Endometrium (tissue), 2 donors: ENCODE data around the gene ADSS1.

Source experiments
- FAIRE-seq: peaks from 2 replicates; lab custom pipeline; 2012; peaks lifted over from hg19 to GRCh38; lab: Jason Lieb, UNC
- donor health status: control.
- donor health status: control.

The ADSS1 gene

DNA sequence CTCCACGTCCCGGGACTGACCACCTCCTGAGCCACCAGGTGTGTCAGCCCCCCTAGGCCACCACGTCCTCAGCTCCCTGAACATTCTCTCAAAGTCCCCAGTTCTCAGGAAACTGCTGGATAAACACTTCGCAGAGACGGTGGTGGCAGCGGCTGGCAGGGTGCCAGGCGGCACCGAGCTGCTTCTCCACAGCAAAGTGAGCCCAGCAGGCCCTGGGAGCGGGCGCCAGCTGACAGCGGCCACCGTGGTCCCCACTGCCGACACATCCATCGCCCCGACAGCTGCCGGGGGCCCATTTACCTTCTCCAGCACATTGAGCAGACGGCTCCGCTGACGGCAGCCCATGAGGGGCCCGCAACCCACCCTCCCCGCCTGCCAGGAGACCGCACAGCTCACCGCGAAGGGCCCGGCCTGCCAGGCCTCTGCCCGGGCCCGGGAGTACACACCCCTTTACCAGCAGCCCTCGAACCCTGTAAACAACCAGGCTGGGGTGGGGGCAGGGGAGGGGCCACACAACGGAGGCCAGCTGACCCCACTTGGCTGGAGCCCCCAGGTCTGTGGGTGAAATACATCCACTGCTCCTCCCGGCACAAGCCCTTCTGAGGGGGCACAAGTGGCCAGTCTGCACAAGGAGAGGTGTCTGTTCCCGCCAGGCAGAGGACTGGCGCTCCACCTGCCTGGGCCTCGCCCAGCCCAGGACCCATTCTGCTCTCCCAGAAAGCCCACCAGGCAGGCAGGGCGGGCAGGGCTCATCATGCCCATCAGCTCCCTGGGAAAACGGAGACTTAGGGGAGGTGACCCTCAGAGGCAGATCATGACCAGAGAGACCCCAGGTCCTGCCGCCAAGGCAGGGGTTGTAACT, 61.0 kb downstream of the ADSS1 start:
- no peak for FAIRE-seq

DNA sequence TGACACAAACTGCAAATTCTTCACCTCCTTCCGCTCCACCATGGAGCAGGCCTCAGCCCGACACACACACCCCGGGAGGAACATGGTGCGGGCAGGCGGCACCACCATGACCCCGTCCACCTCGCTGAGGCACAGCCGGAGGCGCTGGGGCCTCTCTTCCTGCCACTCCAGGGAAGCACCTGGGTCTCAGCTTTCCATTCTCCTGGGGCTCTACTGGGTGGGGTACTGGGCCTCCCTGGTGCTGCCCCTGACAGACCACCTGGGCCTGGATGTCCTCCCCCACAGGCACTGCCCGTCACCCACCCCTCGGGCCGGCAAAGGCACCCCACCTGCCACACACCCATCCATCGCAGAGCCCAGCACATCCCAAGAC, 61.7 kb downstream of the ADSS1 start:
- FAIRE-seq = no peak

DNA sequence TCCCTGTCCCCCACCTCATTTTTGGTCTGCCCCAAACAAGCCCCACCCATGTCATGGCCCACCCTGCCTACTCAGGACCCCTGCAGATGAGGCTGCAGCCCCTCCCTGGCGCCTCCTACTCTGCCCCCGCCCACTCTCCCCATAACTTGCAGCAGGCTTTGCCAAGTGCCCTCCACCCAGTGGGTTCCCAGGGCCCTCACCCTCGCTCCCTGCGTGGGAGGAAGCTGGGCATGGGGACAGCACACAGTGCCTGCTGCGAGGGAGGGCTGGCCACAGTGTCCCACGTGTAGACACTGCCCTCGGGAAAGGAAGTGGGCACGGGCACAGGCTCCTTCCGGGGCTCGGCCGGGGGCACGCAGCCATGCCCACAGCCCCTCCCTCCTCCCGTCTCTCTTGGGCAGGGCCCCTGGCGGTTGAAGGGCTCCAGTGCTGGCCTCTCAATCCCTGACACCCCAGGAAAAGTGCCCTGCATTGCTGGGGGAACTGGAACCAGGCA, 62.1 kb downstream of the ADSS1 start:
- no peak for FAIRE-seq

DNA sequence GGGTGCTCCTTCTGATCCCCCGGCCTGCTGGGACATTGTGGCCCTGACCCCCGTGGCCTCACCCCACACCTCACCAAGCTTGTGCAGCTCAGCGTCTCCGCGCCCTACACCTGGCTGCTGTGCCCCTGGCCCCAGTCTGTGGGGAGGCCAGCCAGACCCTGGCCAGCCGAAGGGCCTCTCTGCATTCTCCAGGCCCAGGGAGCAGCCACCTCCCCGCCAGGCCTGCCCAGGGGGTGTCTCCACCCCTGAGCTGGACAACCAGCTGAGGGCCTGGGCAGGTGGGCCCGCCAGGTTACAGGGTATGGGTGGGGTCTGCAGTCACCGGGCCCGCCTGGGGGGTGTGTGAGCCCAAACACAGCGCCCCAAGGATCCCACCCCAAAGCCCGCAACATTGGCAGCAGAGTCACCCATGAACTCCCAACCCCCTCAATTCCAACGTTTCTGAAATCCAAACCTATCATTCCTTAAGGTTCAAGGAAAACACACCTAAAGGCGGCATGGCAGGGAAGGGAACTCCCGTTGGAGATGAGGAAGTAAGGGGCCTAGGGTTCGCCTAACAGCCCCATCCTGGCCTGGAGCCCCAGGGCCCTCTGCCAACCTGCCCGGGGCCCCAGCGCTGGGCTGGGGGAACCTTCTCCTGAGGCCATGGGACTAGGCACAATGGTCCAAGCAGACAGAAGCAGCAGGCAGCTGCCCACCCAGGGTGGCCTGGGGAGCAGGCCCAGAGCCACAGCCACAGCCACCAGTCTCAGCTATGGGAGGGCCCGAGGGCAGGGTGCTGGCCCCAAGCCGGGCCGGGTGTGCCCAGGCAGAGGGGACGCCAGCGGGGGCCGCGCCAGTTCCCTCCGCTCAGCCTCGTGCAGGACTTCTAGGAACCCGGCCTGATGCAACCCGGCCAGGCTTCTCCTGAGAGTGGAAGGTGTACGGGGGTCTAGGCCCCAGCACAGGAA, 63.0 kb downstream of the ADSS1 start:
- no peak for FAIRE-seq

DNA sequence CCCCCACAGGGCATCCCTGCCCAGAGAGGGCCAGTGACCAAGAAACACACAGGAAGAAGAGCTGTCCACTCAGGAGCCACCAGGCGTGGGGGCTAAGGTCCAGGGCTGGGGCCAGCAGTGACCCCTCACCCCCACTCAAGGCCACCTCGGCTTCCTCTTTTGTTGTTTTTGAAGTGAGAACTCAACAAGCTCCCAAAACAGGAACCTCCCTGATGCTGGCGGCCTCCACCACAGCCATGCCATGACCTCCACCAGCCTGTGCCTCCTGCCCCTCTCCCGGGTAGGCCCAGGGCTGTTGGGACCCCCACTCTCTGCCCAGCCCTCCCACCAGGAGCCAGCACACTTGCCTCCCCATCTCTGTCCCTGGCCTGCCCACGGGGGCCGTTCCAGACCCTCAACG, 63.7 kb downstream of the ADSS1 start:
- no peak for FAIRE-seq

DNA sequence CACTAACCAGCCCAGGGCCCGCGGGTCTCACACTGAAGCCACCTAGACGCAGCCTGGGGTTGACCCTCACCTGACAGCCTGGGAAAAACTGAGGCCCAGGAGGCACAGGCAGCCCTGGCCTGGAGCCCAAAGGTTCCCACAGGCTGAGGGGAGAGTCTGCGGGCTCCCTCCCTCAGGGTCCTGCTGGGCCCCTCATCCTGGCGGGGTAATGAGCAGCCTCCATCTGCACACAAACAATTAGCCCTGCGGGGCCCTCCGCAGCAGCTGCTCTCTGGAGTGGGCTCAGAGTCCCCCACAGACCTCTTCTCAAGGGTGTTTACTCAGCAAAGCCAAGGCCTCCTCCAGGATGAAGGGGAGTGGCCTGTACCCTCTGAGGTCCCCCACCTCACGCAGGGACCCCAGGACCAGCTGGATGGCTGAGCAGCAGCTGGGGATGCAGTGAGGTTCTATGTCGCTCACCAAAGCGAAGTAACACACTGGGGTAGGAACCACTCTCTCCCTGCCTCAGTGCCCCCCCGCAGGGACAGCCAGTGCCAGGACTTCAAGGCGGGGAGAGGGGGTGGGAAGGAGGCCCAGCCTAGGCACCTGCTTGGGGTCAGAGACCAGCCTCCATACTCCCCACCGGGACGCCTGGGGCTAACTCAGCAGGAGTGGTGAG, 64.3 kb downstream of the ADSS1 start:
- no peak for FAIRE-seq

DNA sequence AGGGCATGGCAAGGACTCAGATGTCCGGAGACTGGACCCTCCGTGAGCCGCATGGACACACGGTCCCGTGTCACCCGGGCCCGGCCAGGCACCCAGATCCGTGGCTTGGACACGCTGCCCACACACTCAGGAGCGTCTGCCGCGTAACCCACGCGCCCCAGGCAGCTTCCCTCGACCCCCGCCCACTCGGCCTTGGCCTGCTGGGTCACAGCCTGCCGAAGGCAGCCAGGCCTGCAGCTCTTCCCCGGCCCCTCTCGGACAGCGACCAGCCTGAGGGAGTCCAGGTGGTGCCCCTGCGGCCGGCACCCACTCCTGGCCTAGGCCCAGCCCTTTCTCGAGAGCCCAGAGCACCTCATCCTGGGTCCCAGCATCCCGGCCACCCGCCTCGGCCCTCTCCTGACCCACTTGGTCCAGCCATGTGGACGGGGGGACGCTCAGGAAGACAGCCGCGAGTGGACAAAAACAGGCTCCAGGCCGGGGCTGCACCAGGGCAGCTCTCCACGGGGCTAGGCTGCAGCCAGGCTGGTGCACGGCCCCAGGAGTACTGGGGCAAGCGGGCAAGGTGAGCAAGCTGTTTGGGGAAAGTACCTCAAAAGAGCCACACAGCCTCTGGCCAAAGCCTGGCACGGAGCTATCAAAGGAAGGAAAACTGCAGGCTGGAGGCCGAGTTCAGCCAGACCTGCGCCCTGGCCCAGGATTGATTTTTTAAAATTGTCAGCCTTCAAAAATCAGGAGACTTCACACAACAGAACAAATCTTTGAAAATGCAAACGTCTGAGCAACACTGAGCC, 65.0 kb downstream of the ADSS1 start:
- FAIRE-seq = no peak

DNA sequence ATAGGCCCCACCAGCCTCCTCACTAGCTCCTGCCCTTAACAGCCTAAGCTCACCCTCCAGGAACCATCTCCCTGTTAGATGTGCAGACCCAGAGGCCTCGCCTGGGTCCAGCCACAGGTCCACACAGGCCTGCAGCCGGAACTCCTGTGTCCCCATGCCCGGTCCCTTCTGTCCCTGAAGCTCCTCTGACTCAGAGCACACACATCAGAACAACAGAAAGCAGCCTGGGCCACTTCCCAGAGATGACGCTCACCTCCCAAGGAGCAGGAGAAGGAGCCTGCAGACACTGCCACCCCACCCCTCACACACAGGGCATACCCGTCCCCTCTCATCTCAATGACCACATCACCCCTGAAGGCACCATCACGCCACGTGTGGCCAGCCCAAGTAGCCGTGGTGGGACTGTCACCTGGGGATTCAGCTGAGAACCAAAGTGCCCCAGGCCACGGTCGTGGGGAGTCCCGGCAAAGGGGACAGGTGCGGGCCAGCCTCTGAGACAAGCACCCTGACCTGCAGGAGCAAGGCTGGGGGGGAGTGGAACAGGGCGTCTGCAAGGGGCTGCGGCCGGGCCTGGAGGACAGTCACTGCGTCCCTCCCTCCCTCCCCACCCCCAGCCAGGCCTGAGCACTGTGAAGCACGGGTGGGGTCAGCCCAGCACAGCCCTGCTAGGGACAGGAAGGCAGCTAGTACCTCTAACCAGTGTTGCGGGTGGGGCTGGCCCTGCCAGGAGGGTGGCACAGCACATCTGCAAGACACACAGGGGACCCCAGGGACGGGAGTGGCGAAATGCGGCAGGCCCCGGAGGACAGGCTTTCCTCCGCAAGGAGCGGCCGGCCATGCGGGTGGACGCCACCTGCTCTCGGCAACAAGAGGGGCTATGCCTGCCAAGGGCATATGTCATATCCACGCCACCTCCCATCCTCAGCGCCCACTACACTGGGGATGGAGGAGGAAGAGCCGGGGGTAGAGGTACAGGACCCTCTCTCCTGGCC, 66.0 kb downstream of the ADSS1 start:
- FAIRE-seq = no peak

DNA sequence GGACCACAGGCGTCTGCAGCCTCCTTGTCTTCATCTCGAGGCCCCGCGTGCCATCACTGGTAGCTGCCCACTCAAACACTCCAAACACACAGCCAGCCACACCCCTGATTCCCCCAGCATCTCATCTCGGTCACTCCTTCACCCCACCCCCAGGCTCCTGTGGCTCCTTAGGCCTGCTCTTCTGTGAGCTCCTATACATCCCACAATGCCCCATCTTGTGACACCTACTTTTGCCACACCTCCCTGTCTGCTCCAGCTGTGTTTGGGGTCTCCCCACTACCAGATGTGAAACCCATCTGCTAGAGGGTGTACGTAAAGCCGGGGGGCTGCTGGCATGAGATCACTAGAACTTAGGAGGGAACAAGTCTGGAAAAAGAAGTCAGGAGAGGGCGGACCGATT, 67.4 kb downstream of the ADSS1 start:
- no peak for FAIRE-seq

DNA sequence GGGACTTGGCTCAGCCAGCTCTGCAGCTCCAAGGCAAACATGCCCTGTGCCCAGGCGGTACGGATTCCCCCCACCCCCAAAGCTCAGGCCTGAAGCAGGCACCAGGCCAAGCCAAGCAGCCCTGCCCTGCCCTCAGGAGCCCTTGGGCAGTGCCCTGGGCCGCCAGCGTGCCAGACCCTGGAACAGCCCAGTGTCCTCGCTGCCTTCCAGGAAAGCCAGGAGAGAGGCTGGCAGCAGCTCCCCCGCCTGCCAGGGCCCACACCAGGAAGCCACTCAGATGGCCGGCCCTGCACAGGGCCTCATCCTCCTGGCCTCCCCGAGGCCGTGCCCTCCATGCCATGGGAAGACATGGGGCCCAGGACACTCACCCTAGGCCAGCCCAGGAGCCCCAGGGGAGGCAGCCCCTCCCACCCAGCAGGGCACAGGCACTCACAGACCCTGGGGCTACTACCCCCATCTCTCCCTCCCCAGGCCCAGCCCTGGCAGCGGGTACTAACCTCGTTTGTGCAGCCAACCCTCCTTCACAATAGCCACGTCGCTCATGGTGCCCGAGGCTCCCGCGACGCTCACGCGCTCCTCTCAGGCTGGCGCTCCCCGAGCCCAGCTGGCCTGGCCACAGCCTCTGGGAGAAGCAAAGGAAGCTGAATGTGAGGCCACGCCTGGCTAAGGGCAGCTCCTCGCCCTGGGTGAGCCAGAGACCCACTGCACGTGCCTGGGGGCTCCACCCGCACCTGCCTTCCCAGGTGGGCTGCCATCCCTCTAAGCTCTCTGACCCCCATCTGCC, 68.3 kb downstream of the ADSS1 start:
- FAIRE-seq = no peak

DNA sequence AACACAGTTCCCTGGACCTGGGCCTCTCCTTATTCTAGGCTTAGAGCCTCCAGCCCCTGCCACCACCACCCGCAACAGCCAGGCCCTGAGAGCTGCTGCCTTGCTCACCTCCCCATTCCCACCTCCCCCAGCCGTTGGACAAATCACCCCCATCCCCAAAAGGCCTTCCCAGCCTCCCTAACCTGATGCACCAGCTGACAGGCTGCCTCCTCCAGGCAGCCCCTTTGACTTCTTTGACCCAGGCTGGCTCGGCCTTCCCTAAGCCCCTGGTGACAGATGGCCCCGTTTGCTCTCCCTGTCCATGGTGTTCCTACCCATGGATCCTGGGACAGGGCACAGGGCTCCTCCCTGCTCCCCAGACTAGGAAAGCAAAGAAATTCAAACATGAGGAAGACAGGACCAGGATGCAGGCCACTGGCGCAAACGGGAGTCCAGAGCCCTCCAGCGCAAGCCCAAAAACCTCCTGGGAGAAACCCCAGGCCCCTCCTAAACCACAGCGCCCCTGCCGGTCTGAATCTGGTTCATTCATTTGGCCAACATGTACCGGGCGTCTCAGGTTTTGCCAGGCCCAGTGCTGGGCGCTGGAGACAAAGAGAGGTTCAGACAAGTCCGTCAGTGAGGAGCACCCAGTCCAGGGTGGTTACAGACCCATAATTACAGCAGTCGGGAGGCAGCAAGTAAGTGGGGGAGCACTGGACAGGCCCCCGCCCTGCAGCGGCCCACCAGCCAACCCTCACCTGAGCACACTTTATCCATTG, 69.1 kb downstream of the ADSS1 start:
- FAIRE-seq = no peak

DNA sequence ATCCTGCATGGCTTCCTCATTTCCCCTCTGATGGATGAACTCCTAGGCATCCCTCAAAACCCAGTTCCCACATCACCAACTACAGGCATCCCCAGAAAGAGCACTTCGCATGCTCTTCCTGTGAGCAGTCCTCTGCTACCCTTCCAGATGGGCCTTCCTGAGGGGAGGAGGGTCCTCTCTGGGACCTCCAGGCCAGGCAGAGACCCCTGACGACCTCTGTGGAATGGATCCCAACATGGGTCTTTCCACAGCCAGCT, 69.6 kb downstream of the ADSS1 start:
- FAIRE-seq = no peak

DNA sequence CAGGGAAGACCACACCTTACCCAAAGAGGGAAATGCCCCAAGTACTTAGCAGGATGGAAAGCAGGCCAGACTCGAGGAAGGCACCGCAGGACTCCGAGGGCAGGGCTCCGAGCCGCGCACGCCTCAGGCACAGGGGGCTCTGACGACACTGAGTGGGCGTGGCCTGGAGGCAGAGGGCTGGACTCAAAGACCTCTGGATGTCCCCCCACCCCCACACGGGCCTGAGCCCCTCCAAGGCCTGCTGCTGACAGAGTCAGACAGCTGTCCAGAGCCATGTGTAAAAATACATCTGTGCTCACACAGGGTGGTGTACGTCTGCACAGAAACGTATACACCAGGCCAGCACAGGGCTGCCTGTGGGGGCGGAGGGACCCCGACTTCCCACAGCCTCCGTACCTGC, 70.1 kb downstream of the ADSS1 start:
- no peak for FAIRE-seq

DNA sequence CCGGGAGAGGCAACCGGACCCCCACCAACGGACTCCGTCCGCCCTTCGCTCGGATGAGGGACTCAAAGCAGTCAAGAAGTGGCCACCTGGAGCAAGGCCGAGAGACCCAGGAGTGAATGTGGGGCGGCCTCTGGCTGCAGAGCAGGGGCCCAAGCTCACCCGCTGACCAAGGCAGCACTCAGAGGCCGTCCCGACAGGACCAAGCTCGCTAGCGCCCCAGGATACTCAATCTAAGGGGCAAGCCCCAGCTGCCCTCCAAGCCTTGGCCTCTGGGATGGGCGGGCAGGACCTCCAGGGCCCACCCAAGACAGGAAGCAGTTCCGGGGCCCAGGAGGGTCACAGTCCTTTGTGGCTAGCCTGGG, 70.6 kb downstream of the ADSS1 start:
- no peak for FAIRE-seq

DNA sequence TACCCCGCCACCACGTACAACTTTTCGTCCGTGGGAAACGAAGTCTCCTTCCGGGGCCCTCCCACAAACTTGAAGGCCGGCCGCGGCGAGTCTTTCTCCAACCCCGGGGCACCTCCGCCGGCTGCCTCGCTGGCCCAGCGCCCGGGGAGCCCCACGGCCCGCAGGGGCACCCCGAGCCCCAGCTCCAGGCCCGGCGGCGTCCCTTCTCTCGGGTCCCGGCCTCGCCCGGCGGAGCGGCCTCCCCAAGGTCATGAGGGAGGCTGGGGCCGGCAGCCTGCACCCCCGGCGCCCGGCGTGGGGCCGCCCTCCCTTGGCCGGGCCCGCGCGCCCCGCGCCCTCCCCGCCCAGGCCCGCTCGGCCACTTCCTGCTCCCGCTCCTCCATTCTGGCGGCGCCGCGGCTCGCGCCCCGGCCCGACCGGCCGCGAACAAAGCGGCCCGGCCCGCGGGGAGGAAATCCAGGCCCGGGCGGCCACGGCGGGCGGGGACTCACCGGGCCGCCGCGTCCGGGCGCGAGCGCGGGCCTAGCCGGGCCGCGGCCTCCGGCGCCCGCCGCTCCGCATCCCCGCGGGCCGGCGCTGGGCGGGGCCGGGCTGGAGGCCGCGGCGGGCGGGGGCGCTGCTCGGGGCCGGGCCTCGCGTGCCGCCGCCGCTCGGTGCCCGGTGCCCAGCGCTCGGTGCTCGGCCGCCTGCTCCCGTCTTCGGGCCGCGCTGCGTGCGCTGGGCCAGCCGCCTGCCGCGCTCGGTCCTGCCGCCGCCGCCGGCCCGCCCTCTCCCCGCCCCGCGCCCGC, 71.2 kb downstream of the ADSS1 start, which contains the start of gene AKT1:
AKT1 (minus strand) TSS at position 756 of the 788 bp plus-strand sequence. CDS start 3,105 bp downstream, outside the sequence.
- FAIRE-seq = no peak

DNA sequence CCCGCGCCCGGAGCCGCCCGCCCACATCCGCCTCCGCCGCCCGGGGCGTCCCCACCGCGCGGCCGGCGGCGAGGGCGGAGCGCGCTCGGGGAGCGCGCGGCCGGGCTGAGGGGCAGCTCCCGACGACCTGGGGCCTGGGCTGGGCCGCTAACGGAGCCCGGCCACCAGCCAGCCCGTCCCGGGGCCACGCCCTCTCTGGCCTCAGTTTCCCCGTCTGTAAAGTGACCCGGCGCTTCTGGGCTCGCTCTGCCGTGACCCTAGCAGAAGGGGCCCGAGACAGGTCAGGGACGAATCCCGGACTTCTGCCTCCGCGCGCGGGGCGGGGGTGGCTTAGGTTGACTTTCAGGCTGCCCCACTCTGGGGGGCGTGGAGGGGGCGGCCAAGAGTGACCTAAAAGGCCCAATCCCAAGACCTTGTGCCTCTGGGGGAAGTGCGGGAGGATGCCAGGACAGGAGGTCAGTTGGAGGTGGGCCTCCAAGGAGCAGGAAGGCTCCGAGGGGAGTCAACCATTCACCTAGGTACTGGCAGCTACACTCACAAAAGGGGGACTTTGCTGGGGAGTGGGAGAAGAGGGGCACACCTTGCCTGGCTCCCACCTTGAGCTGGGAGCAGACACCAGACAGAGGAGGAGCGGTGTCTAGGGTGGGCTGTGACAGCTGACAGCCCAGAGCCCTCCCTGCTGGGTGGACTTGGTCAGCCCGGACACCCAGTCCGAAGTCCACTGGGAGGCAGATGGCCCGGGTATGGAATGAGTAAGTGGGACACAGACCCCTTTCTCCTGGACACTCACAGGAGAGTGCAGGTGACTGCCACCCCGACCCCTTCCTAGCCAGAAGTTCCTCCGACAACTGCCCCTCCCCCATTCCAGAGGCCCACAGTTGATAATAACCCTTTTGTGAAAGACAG, 72.0 kb downstream of the ADSS1 start:
- no peak for FAIRE-seq

DNA sequence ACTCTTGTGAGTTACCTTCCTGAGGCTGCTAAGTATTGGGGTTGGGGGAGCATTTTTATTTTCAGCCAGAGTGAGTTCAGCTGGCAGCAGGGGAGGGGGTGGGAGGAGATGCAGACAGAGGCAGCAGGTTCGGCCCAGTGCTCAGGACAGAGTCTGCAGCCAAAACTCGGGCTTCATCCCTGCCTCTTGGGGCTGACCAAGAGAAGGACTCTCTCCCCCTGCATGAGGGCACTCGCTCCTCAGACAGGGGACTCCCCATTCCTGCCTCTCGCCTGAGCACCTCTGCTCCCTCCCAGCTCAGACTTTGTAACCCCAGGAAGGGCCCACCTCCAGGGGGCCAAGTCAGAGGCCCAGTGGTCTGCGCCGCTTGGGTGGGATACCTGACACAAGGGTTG, 72.7 kb downstream of the ADSS1 start:
- FAIRE-seq = no peak
